HL-60 (cell line): ENCODE measurements around the gene SNRPA1.

Experiments
- POLR2AphosphoS5 ChIP-seq: IDR thresholded peaks from 2 replicates; pipeline ENCODE4 v1.6.1; 2012; ENCODE audit warnings: low read depth
- TF ChIP-seq, protein P1 (sequence below): IDR thresholded peaks from one replicate; pipeline ENCODE4 v1.5.1; 2011; ENCODE audit warnings: low read length, control low read depth, inconsistent platforms; ENCODE audit not compliant: insufficient read depth
- TF ChIP-seq, protein P2 (sequence below): IDR thresholded peaks from 2 replicates; pipeline ENCODE4 v1.6.1; 2012; ENCODE audit warnings: low read depth; ENCODE audit not compliant: insufficient replicate concordance

DNA sequence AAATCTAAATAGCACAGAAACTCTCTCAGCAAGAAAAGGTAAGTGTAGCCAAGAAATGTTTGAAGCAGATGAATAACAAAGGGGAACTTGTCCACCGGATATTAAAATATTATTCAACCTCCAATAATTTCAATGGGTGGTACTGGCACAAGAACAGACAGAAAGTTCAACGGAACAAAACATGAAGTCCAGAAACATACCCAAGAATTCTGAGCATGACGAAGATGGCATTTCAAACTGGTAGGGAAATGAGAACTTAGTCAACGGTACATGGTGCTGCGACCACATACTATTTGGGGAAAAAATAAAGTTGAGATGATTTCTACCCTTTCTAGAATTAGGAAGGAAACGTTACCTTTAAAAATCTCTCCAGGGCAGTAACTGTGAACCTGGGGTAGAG lies 48.7 kb downstream of the SNRPA1 start:
- no peak for TF ChIP-seq POLR2AphosphoS5
- TF ChIP-seq, protein P1, sequence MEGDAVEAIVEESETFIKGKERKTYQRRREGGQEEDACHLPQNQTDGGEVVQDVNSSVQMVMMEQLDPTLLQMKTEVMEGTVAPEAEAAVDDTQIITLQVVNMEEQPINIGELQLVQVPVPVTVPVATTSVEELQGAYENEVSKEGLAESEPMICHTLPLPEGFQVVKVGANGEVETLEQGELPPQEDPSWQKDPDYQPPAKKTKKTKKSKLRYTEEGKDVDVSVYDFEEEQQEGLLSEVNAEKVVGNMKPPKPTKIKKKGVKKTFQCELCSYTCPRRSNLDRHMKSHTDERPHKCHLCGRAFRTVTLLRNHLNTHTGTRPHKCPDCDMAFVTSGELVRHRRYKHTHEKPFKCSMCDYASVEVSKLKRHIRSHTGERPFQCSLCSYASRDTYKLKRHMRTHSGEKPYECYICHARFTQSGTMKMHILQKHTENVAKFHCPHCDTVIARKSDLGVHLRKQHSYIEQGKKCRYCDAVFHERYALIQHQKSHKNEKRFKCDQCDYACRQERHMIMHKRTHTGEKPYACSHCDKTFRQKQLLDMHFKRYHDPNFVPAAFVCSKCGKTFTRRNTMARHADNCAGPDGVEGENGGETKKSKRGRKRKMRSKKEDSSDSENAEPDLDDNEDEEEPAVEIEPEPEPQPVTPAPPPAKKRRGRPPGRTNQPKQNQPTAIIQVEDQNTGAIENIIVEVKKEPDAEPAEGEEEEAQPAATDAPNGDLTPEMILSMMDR: no peak
- TF ChIP-seq, protein P2, sequence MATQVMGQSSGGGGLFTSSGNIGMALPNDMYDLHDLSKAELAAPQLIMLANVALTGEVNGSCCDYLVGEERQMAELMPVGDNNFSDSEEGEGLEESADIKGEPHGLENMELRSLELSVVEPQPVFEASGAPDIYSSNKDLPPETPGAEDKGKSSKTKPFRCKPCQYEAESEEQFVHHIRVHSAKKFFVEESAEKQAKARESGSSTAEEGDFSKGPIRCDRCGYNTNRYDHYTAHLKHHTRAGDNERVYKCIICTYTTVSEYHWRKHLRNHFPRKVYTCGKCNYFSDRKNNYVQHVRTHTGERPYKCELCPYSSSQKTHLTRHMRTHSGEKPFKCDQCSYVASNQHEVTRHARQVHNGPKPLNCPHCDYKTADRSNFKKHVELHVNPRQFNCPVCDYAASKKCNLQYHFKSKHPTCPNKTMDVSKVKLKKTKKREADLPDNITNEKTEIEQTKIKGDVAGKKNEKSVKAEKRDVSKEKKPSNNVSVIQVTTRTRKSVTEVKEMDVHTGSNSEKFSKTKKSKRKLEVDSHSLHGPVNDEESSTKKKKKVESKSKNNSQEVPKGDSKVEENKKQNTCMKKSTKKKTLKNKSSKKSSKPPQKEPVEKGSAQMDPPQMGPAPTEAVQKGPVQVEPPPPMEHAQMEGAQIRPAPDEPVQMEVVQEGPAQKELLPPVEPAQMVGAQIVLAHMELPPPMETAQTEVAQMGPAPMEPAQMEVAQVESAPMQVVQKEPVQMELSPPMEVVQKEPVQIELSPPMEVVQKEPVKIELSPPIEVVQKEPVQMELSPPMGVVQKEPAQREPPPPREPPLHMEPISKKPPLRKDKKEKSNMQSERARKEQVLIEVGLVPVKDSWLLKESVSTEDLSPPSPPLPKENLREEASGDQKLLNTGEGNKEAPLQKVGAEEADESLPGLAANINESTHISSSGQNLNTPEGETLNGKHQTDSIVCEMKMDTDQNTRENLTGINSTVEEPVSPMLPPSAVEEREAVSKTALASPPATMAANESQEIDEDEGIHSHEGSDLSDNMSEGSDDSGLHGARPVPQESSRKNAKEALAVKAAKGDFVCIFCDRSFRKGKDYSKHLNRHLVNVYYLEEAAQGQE: no peak
